ENCODE data around the gene NDFIP2. TPM values are rescaled to one million over a fixed set of nuclear protein-coding genes. Genes with fewer than 3 reads are reported as not detected.

Gene NDFIP2
- total RNA-seq, 1 donor from 2014 or later: 53.8 TPM

- Mint-ChIP-seq H3K4me3 (ENCODE audit: low read depth) (no peak overlapping the region), H3K9me3 (ENCODE audit: low read depth) (peaks cover 22% of the 10 kb centered on the region), H3K4me1 (ENCODE audit: low read depth) (no peaks in the 10 kb centered on the region), H3K27me3 (no peaks in the 10 kb centered on the region), H3K36me3 (ENCODE audit: insufficient read depth) (peaks cover 9% of the 10 kb centered on the region), H3K27ac (no peak overlapping the region)
- TF ChIP-seq, protein P1, sequence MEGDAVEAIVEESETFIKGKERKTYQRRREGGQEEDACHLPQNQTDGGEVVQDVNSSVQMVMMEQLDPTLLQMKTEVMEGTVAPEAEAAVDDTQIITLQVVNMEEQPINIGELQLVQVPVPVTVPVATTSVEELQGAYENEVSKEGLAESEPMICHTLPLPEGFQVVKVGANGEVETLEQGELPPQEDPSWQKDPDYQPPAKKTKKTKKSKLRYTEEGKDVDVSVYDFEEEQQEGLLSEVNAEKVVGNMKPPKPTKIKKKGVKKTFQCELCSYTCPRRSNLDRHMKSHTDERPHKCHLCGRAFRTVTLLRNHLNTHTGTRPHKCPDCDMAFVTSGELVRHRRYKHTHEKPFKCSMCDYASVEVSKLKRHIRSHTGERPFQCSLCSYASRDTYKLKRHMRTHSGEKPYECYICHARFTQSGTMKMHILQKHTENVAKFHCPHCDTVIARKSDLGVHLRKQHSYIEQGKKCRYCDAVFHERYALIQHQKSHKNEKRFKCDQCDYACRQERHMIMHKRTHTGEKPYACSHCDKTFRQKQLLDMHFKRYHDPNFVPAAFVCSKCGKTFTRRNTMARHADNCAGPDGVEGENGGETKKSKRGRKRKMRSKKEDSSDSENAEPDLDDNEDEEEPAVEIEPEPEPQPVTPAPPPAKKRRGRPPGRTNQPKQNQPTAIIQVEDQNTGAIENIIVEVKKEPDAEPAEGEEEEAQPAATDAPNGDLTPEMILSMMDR (IDR thresholded peaks at IDR 0.05; ENCODE audit: unreplicated experiment): no peak
- DNase-seq (ENCODE audit: low spot score, unreplicated experiment): no peak
Measured at GRCh38 chr13:79582896-79583295, 101.9 kb downstream of the NDFIP2 start.

DNA sequence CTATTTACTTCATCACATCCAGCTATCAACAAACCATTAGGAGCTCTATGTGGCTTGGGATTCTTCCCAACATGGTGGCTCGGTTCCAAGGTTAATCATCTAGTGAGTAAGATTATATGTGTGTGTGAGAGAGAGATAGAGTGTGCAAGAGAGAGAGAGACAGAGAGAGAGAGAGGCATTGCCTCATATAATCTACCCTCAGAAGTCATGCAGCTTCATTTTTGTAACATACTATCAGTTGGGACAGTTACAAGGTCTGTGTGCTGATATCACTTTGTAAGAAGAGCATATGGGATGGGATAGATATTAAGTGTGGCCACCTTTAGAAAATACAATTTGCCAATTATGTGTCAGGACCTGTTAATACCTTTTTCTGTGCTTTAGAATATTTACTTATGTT lies 104.1 kb downstream of the NDFIP2 start:
- peaks cover 9% of the 10 kb centered on the region for H3K36me3 Mint-ChIP-seq (ENCODE audit: insufficient read depth)
- H3K9me3 Mint-ChIP-seq (ENCODE audit: low read depth): peaks cover 30% of the 10 kb centered on the region
- H3K27ac Mint-ChIP-seq: no peak overlapping the region
- TF ChIP-seq, protein P1 (IDR thresholded peaks at IDR 0.05; ENCODE audit: unreplicated experiment): no peak
- no peaks in the 10 kb centered on the region for H3K27me3 Mint-ChIP-seq
- H3K4me3 Mint-ChIP-seq (ENCODE audit: low read depth): no peak overlapping the region
- no peaks in the 10 kb centered on the region for H3K4me1 Mint-ChIP-seq (ENCODE audit: low read depth)
- DNase-seq (ENCODE audit: low spot score, unreplicated experiment): no peak

DNA sequence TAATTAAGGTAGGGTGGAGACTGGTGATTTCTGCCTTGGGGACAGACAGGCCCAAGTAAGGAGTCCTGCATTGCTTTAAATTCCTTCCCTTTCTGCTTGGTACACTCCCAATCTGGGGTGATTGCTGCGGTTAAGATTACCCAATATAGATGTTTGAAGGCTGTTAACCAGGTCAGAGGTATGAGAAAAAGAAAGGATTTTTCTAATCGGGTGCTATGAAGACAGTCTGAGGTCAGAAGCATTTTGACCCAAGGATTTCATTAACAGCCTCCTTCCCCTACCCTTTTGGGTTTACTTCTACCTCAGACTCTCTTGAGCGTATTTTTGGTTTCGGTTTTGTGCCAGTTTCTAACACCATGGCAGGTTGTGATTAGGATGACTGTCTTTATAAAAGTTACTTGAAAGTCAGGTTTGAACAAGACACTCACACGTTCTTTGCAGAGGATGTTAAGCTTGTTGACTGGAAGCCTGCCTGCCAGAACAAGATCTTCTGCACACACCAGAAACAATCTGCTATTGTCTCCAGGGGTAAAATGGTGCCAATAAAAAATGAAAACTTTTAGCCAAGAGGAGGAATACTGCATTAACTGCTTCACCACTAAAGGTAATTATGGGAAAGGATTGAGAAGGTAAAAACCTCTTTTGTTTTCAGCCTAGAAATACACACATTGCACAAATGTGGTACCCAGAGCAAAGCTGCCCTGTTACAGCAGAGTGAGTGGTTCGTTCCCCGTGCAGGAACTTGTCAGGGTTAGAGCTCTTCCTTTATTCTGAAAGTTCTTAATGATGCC lies 108.8 kb downstream of the NDFIP2 start:
- peaks cover 23% of the 10 kb centered on the region for H3K9me3 Mint-ChIP-seq (ENCODE audit: low read depth)

DNA sequence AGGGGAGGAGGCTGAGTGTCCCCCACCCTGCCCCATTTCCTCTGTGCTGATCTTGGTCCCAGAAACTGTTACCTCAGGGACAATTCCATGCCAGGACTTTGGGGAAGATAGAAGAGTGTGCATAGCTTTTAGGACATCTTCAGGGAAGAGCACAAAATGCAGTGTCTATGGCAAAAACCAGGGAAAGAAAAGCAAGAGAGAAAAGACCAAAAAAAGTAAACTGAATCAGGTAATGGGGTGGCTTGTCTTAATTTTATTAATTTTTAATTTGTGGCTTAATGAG lies 109.4 kb downstream of the NDFIP2 start:
- no peak overlapping the region for H3K27ac Mint-ChIP-seq
- no peak overlapping the region for H3K4me3 Mint-ChIP-seq (ENCODE audit: low read depth)
- H3K36me3 Mint-ChIP-seq (ENCODE audit: insufficient read depth): peaks cover 6% of the 10 kb centered on the region
- peaks cover 19% of the 10 kb centered on the region for H3K9me3 Mint-ChIP-seq (ENCODE audit: low read depth)
- TF ChIP-seq, protein P1 (IDR thresholded peaks at IDR 0.05; ENCODE audit: unreplicated experiment): no peak
- no peak for DNase-seq (ENCODE audit: low spot score, unreplicated experiment)
- H3K27me3 Mint-ChIP-seq: no peaks in the 10 kb centered on the region
- peaks cover 3% of the 10 kb centered on the region for H3K4me1 Mint-ChIP-seq (ENCODE audit: low read depth)

More for the DNA sequence above, 108.8 kb downstream of the NDFIP2 start:
- Mint-ChIP-seq H3K4me1 (ENCODE audit: low read depth) (peaks cover 3% of the 10 kb centered on the region), H3K27ac (no peak overlapping the region), H3K4me3 (ENCODE audit: low read depth) (no peak overlapping the region), H3K36me3 (ENCODE audit: insufficient read depth) (peaks cover 9% of the 10 kb centered on the region), H3K27me3 (no peaks in the 10 kb centered on the region)
- no peak for DNase-seq (ENCODE audit: low spot score, unreplicated experiment)
- TF ChIP-seq, protein P1 (IDR thresholded peaks at IDR 0.05; ENCODE audit: unreplicated experiment): no peak

GRCh38 chr13:79591493-79591892 lies 110.5 kb downstream of the NDFIP2 start:
- Mint-ChIP-seq H3K27me3 (no peaks in the 10 kb centered on the region), H3K9me3 (ENCODE audit: low read depth) (peaks cover 17% of the 10 kb centered on the region)

More at GRCh38 chr13:79591493-79591892, 110.5 kb downstream of the NDFIP2 start:
- no peak for DNase-seq (ENCODE audit: low spot score, unreplicated experiment)
- no peak overlapping the region for H3K4me3 Mint-ChIP-seq (ENCODE audit: low read depth)
- H3K27ac Mint-ChIP-seq: no peak overlapping the region
- TF ChIP-seq, protein P1 (IDR thresholded peaks at IDR 0.05; ENCODE audit: unreplicated experiment): no peak
- peaks cover 4% of the 10 kb centered on the region for H3K36me3 Mint-ChIP-seq (ENCODE audit: insufficient read depth)
- peaks cover 11% of the 10 kb centered on the region for H3K4me1 Mint-ChIP-seq (ENCODE audit: low read depth)

All from progenitor cell of endocrine pancreas (in vitro differentiated cells).